Epithelial cell of prostate (primary cell): ENCODE data around the gene IL15RA.
"Not testable (repeated sequence)": the region's sequence is repeated elsewhere in the genome, so short reads cannot be mapped to it uniquely, and the experiment has no call there.

Source experiments
- DNase-seq: peaks from one replicate; pipeline ENCODE4 v3.0.0-alpha.2; 2011; ENCODE audit warnings: low read depth, low spot score
- H3K27ac ChIP-seq: fragments of 450-650 bp; 2 replicates; pipeline ENCODE4 v1.5.1; 2017; ENCODE audit warnings: mild to moderate bottlenecking

The IL15RA gene

GRCh38 chr10:6006991-6007390 lies 29.6 kb upstream of the IL15RA start:
- DNase-seq: no peak
- H3K27ac ChIP-seq: no peak overlapping the region

GRCh38 chr10:6006546-6006945 lies 29.2 kb upstream of the IL15RA start:
- no peak overlapping the region for H3K27ac ChIP-seq

GRCh38 chr10:6005856-6006395 lies 28.6 kb upstream of the IL15RA start:
- no peak for DNase-seq
- no peak overlapping the region for H3K27ac ChIP-seq

More at GRCh38 chr10:6006546-6006945, 29.2 kb upstream of the IL15RA start:
- no peak for DNase-seq

GRCh38 chr10:6005161-6005804 lies 27.9 kb upstream of the IL15RA start:
- DNase-seq, H3K27ac ChIP-seq: not testable (repeated sequence)

GRCh38 chr10:6002809-6003510 lies 25.6 kb upstream of the IL15RA start:
- no peak overlapping the region for H3K27ac ChIP-seq
- DNase-seq: no peak

- H3K27ac ChIP-seq: no peak overlapping the region
- DNase-seq: no peak
These were observed 22.3 kb upstream of the IL15RA start for GRCh38 chr10:5999440-6000165.

- no peak overlapping the region for H3K27ac ChIP-seq
- no peak for DNase-seq
These were observed 19.4 kb upstream of the IL15RA start for GRCh38 chr10:5996696-5997095.

GRCh38 chr10:5992398-5992797 lies 15.1 kb upstream of the IL15RA start:
- DNase-seq: no peak
- no peak overlapping the region for H3K27ac ChIP-seq

- DNase-seq: no peak
- no peak overlapping the region for H3K27ac ChIP-seq
These were observed 14.4 kb upstream of the IL15RA start for GRCh38 chr10:5991708-5992107.

GRCh38 chr10:5989756-5990155 lies 12.4 kb upstream of the IL15RA start:
- H3K27ac ChIP-seq: no peak overlapping the region
- DNase-seq: no peak

GRCh38 chr10:5988336-5988920 lies 11.1 kb upstream of the IL15RA start:
- DNase-seq: no peak
- H3K27ac ChIP-seq: no peak overlapping the region

GRCh38 chr10:5987747-5988146 lies 10.4 kb upstream of the IL15RA start:
- no peak for DNase-seq
- no peak overlapping the region for H3K27ac ChIP-seq

GRCh38 chr10:5985029-5985428 lies 7.7 kb upstream of the IL15RA start:
- DNase-seq: no peak
- H3K27ac ChIP-seq: no peak overlapping the region

- DNase-seq: no peak
- H3K27ac ChIP-seq: no peak overlapping the region
These were observed 6.4 kb upstream of the IL15RA start for GRCh38 chr10:5983774-5984173.

GRCh38 chr10:5981529-5981928 lies 4.2 kb upstream of the IL15RA start:
- DNase-seq: no peak
- no peak overlapping the region for H3K27ac ChIP-seq

GRCh38 chr10:5978230-5978489 lies 817 bp upstream of the IL15RA start:
- no peak overlapping the region for H3K27ac ChIP-seq
- no peak for DNase-seq

- no peak overlapping the region for H3K27ac ChIP-seq
- DNase-seq: no peak
These were observed 552 bp downstream of the IL15RA start for GRCh38 chr10:5976512-5977470.

GRCh38 chr10:5975641-5976473 lies 1.5 kb downstream of the IL15RA start:
- no peak for DNase-seq
- H3K27ac ChIP-seq: no peak overlapping the region

- no peak for DNase-seq
- no peak overlapping the region for H3K27ac ChIP-seq
These were observed 4.3 kb downstream of the IL15RA start for GRCh38 chr10:5973069-5973468.
